GM12872 (cell line): ENCODE results near the gene ZBTB16.

ENCODE experiments used
- TF ChIP-seq, protein P1 (sequence below): IDR thresholded peaks from 3 replicates; pipeline ENCODE4 v1.5.1; 2011; ENCODE audit warnings: low read depth, mild to moderate bottlenecking, low read length, moderate library complexity; ENCODE audit not compliant: insufficient read depth

The ZBTB16 gene

DNA sequence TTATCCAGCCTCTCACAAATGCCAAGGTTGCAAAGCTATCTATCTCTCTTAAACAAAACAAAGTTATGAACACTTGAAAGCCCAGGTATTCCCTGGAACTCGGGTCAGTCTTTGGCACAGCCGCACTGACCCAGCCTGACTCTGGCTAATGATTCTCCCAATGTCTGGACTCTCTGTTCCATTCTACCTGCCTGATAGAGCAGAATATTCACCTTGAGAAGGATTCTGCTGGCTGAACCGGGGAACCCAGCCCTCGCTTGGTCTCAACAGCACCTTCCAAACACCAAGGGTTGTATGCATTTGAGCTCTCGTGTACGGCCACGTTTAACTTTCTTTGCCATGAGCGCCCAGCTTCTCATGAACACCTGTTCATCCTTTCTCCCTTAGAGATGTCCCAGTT, 116.8 kb downstream of the ZBTB16 start:
- TF ChIP-seq, protein P1, sequence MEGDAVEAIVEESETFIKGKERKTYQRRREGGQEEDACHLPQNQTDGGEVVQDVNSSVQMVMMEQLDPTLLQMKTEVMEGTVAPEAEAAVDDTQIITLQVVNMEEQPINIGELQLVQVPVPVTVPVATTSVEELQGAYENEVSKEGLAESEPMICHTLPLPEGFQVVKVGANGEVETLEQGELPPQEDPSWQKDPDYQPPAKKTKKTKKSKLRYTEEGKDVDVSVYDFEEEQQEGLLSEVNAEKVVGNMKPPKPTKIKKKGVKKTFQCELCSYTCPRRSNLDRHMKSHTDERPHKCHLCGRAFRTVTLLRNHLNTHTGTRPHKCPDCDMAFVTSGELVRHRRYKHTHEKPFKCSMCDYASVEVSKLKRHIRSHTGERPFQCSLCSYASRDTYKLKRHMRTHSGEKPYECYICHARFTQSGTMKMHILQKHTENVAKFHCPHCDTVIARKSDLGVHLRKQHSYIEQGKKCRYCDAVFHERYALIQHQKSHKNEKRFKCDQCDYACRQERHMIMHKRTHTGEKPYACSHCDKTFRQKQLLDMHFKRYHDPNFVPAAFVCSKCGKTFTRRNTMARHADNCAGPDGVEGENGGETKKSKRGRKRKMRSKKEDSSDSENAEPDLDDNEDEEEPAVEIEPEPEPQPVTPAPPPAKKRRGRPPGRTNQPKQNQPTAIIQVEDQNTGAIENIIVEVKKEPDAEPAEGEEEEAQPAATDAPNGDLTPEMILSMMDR, result no peak

DNA sequence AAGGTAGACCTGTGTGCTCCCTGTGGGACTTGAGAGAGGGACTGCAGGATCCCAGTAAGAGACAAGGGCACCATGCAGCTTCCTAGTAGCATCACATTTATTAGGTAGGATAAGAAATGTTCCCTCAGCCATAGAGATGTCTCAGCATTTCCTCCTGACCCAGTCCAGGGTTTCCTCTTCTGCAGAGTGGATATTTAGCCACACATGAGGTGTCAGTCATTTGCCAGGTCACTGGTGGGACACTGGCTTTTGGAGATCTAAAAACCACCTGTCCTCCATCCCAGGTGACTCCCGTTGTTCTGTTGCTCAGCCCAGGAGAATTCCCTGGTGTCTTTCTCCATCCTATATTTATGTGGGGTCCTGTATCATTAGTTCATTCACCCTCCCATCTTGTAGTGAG, 119.1 kb downstream of the ZBTB16 start:
- TF ChIP-seq, protein P1, result no peak

DNA sequence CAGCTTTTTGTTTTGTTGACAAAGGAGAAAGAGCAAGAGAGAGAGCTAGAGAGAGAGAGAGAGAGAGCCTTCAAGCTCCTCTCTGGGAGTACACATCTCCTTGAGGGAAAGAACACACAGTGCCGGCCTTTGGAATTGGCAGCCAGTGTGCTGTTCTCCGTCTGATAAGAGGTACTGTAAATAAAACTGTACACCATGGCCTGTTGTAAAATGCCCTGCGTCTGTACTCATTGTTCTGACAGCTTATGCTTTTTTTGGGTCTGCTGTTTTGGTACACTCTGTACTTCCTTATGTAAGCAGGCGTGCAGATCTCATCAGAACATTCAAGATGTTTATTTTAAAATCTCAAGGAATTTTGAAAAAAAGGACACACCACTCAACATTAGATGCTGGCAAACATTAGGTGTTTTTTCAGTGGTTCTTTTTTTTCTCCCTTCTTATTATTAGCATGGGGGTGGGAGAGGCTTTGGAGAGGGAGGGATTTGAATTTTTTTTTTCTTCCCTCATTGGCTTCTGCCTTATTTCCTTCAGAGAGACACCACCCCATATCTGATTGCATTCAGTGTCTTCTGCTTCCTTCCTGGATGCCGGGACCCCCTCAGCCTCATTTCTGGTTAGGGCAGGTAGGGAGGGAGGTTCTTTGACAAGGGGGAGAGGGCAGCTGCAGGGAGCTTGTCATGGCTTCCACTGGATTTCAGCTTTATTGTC, 119.9 kb downstream of the ZBTB16 start:
- TF ChIP-seq, protein P1, result no peak

DNA sequence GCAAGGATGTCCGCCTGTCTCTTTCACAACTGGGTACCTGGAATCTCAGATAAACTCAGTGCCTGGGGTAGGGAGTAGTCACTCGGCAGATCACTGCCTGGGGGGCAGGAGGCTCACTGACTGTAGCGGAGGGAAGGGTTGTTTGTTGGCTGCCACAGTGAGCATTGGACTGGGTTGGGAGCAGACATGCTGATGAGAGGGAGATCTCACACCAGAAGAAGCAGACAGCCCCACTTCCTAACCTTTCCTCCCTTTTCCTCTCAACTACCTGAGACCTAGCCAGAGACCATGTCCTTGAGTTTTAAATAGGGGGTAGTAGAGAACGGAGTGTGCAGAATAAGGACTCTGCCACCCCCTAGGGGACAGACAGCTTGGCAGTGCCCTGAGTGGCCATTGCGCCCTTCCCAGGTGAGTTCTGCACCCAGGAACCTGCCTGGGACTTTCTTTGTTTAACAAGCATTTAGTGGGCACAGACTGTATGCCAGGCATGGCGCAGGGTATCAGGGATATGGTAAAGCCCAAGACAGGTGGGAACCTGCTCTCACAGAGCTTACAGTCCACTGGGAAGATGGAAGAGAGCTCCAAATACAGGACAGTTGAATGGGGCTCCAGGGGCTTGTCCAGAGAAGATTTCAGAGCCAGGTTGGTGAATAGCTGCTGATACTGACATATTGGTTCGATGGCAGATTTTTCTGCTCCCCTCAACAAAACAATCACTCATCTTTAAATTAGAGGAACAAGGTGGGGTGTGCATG, 121.0 kb downstream of the ZBTB16 start:
- TF ChIP-seq, protein P1, result peak; percentile 28; the same call in 1 of the 3 replicates

DNA sequence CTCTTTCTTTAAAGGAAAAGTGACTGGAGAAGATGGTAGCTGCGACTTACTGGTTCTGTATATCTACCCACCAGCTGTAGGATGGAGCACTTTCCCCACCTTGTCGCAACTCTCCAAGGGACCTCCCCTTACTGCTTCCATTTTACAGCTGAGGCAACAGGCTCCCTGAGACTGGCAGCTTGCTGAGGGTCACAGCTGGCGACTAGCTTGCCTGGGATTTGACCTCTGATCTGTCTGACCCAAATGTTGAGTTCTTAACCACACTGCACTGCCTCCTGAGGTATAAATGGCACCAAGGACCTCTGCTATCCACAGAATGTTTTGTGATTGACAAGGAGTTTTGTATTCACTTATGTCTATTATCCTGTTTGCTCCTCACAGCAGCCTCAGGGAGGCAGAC, 121.7 kb downstream of the ZBTB16 start:
- TF ChIP-seq, protein P1, result no peak

DNA sequence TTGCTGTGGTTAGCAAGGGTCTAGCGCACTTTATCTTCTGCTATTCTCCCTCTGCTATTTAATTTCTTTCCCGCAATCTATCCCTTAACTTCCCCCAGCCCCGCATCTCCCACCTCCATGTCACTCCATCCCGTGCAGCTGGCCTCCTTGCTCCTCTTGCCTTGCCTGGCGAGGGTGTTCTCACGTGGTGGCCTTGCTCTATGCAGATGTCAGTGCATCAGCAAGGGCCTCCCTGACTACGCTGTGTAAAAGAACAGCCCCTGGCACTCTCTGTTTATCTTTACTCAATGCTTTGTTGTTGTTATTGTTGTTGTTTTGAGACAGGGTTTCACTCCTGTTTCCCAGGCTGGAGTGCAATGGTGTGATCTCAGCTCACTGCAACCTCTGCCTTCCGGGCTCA, 122.2 kb downstream of the ZBTB16 start:
- TF ChIP-seq, protein P1, result no peak

DNA sequence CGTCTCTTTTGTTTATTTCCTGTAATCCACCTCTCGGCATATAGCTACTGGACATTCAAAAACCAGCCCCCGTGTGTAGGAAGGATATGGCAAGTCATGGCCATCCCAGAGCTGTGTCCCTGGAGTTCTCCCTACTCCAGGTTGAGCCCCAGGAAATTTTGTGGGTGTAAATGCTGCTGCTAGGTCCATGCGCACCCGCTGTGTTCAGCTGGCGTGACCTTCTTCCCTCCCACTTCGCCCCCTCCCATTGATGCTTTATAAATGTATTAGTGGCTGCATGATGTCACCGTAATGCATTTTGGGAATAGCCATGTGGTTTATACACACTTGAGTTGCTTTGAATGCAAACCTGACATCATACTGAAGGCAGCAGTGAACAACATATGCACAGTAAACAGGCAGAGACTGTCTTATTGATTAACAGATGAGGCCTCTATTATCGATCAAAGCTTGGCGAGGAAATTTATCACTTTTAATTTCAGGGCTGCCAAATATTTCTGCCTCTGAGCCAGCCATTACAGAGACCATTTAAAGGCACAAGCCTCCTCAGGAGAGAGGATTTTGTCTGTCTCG, 123.0 kb downstream of the ZBTB16 start:
- TF ChIP-seq, protein P1, result no peak
